ENCODE results near the gene FBXW7.

The FBXW7 gene

GRCh38 chr4:152571770-152572169 is 35.9 kb upstream of the FBXW7 start:
- Histone ChIP-seq H3K4me3 (replicated peaks; ENCODE audit: low read depth, low read length) (no peak overlapping the region), H3K36me3 (ENCODE audit: control insufficient read depth, insufficient read depth, low read length) (no peaks in the 10 kb centered on the region), H3K27me3 (replicated peaks; ENCODE audit: control insufficient read depth, insufficient read depth, low read length) (no peaks in the 10 kb centered on the region)
- no peak for DNase-seq (ENCODE audit: extremely low read depth, insufficient read length)
- TF ChIP-seq CTCF (IDR thresholded peaks at IDR 0.05; ENCODE audit: insufficient read depth, low read length, poor library complexity, severe bottlenecking), result no peak

- TF ChIP-seq CTCF (IDR thresholded peaks at IDR 0.05; ENCODE audit: insufficient read depth, low read length, poor library complexity, severe bottlenecking), result no peak
- no peak for DNase-seq (ENCODE audit: extremely low read depth, insufficient read length)
- Histone ChIP-seq H3K4me3 (replicated peaks; ENCODE audit: low read depth, low read length) (no peak overlapping the region), H3K36me3 (ENCODE audit: control insufficient read depth, insufficient read depth, low read length) (no peaks in the 10 kb centered on the region), H3K27me3 (replicated peaks; ENCODE audit: control insufficient read depth, insufficient read depth, low read length) (no peaks in the 10 kb centered on the region)
Measured at GRCh38 chr4:152571296-152571695, 35.4 kb upstream of the FBXW7 start.

- no peak for DNase-seq (ENCODE audit: extremely low read depth, insufficient read length)
- H3K4me3 ChIP-seq (replicated peaks; ENCODE audit: low read depth, low read length), result no peak overlapping the region
- no peaks in the 10 kb centered on the region for H3K27me3 ChIP-seq (replicated peaks; ENCODE audit: control insufficient read depth, insufficient read depth, low read length)
- no peak for TF ChIP-seq CTCF (IDR thresholded peaks at IDR 0.05; ENCODE audit: insufficient read depth, low read length, poor library complexity, severe bottlenecking)
- H3K36me3 ChIP-seq (ENCODE audit: control insufficient read depth, insufficient read depth, low read length), result no peaks in the 10 kb centered on the region
Measured at GRCh38 chr4:152565333-152565732, 29.4 kb upstream of the FBXW7 start.

GRCh38 chr4:152564336-152564735 is 28.4 kb upstream of the FBXW7 start:
- TF ChIP-seq CTCF (IDR thresholded peaks at IDR 0.05; ENCODE audit: insufficient read depth, low read length, poor library complexity, severe bottlenecking), result no peak
- no peak for DNase-seq (ENCODE audit: extremely low read depth, insufficient read length)
- Histone ChIP-seq H3K27me3 (replicated peaks; ENCODE audit: control insufficient read depth, insufficient read depth, low read length) (no peaks in the 10 kb centered on the region), H3K4me3 (replicated peaks; ENCODE audit: low read depth, low read length) (no peak overlapping the region), H3K36me3 (ENCODE audit: control insufficient read depth, insufficient read depth, low read length) (no peaks in the 10 kb centered on the region)

- Histone ChIP-seq H3K4me3 (replicated peaks; ENCODE audit: low read depth, low read length) (no peak overlapping the region), H3K36me3 (ENCODE audit: control insufficient read depth, insufficient read depth, low read length) (no peaks in the 10 kb centered on the region), H3K27me3 (replicated peaks; ENCODE audit: control insufficient read depth, insufficient read depth, low read length) (no peaks in the 10 kb centered on the region)
- no peak for DNase-seq (ENCODE audit: extremely low read depth, insufficient read length)
- no peak for TF ChIP-seq CTCF (IDR thresholded peaks at IDR 0.05; ENCODE audit: insufficient read depth, low read length, poor library complexity, severe bottlenecking)
Measured at GRCh38 chr4:152563209-152563608, 27.3 kb upstream of the FBXW7 start.

- no peak for DNase-seq (ENCODE audit: extremely low read depth, insufficient read length)
- no peak overlapping the region for H3K4me3 ChIP-seq (replicated peaks; ENCODE audit: low read depth, low read length)
- H3K36me3 ChIP-seq (ENCODE audit: control insufficient read depth, insufficient read depth, low read length), result no peaks in the 10 kb centered on the region
- TF ChIP-seq CTCF (IDR thresholded peaks at IDR 0.05; ENCODE audit: insufficient read depth, low read length, poor library complexity, severe bottlenecking), result no peak
- H3K27me3 ChIP-seq (replicated peaks; ENCODE audit: control insufficient read depth, insufficient read depth, low read length), result no peaks in the 10 kb centered on the region
Measured at GRCh38 chr4:152559641-152560040, 23.7 kb upstream of the FBXW7 start.

All from GM06990 (cell line).